Osteocyte (in vitro differentiated cells): ENCODE results near the gene MRPL36. TPM values are rescaled to one million over a fixed set of nuclear protein-coding genes. Genes with fewer than 3 reads are reported as not detected.

Experiments used
- DNase-seq: peaks from one replicate; pipeline ENCODE4 v3.0.0; 2021; ENCODE audit warnings: mixed read lengths; ENCODE audit not compliant: unreplicated experiment; ENCODE audit errors: extremely low spot score
- H3K27ac Mint-ChIP-seq: one replicate; pipeline ENCODE4 v1.8.0; 2021; ENCODE audit warnings: mild to moderate bottlenecking, mixed read lengths; ENCODE audit not compliant: unreplicated experiment
- H3K27me3 Mint-ChIP-seq: one replicate; pipeline ENCODE4 v1.8.0; 2021; ENCODE audit warnings: mixed read lengths; ENCODE audit not compliant: unreplicated experiment
- H3K36me3 Mint-ChIP-seq: one replicate; pipeline ENCODE4 v1.8.0; 2021; ENCODE audit warnings: mixed read lengths; ENCODE audit not compliant: unreplicated experiment
- H3K4me1 Mint-ChIP-seq: one replicate; pipeline ENCODE4 v1.8.0; 2021; ENCODE audit warnings: mixed read lengths; ENCODE audit not compliant: unreplicated experiment
- H3K4me3 Mint-ChIP-seq: one replicate; pipeline ENCODE4 v1.8.0; 2021; ENCODE audit warnings: mild to moderate bottlenecking, moderate library complexity, mixed read lengths; ENCODE audit not compliant: unreplicated experiment
- H3K9me3 Mint-ChIP-seq: one replicate; pipeline ENCODE4 v1.8.0; 2021; ENCODE audit warnings: mixed read lengths; ENCODE audit not compliant: unreplicated experiment
- CTCF ChIP-seq: fragments of 200-600 bp; sonication (generic); IDR thresholded peaks from 2 replicates; pipeline ENCODE4 v1.5.0; 2021; ENCODE audit warnings: antibody characterized with exemption, mild to moderate bottlenecking, moderate library complexity
- total RNA-seq: library from RNA; stranded (reverse); gene quantifications from 2 replicates; pipeline ENCODE4 v1.2.1, GENCODE V29; 2021

MRPL36 gene
- total RNA-seq, 1 donor from 2014 or later, result 44.0 TPM

DNA sequence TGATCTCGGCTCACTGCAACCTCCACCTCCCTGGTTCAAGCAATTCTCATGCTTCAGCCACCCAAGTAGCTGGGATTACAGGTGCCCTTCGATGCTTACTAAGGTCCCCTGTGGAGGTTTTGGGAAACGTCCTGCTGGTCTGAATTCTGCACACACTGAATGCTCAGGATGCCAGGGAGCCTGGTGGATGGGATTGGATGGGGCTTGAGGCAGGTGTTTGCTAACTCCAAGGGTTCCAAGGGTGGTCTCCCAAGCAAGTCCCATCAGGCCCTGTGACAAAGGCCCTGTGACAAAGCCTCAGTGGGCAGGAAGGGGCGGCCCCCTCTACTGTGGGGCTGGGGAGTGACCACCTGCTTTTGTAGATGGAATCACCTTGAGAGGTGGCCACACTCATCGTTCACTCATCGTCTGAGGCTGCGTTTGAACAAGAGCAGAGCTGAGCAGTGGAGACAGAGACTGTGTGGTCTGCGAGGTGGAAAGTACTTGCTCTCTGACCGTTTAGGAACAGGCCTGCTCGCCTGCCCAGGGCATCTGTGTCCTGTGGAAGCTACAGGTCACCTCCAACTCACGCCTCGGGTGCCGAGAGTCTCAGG, 40.2 kb downstream of the MRPL36 start:
- Mint-ChIP-seq H3K27me3 (peaks cover 6% of the 10 kb centered on the region), H3K9me3 (peaks cover 9% of the 10 kb centered on the region), H3K4me1 (peaks cover 5% of the 10 kb centered on the region), H3K4me3 (no peak overlapping the region), H3K36me3 (no peaks in the 10 kb centered on the region), H3K27ac (no peak overlapping the region)
- no peak for TF ChIP-seq CTCF
- DNase-seq, result peak; percentile 76

DNA sequence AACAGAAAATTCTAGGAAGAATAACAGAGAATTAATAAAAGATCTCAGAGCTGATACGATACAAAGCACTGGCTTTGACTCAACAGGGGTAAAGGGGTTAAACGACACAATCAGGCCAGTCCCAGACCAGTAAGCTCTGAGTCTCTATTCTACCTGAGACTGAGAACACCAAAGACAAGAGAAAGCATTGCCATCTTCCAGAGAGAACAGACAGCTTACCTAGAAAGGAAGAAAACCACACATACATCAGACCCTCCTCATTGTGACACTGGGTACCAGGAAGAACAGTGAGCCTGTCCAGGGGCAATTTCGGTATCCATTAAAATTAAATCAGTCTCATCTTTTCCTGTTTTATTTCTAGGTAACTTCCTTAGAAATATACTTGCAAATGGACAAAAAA, 41.1 kb downstream of the MRPL36 start:
- H3K9me3 Mint-ChIP-seq, result peaks cover 9% of the 10 kb centered on the region
- no peaks in the 10 kb centered on the region for H3K36me3 Mint-ChIP-seq
- no peak for TF ChIP-seq CTCF
- H3K27ac Mint-ChIP-seq, result no peak overlapping the region
- no peak for DNase-seq
- peaks cover 3% of the 10 kb centered on the region for H3K4me1 Mint-ChIP-seq
- peaks cover 4% of the 10 kb centered on the region for H3K27me3 Mint-ChIP-seq
- H3K4me3 Mint-ChIP-seq, result no peak overlapping the region

GRCh38 chr5:1757511-1757910, 42.1 kb downstream of the MRPL36 start:
- TF ChIP-seq CTCF, result no peak
- no peaks in the 10 kb centered on the region for H3K4me1 Mint-ChIP-seq
- DNase-seq, result peak; percentile 66
- no peak overlapping the region for H3K4me3 Mint-ChIP-seq
- H3K36me3 Mint-ChIP-seq, result no peaks in the 10 kb centered on the region
- peaks cover 4% of the 10 kb centered on the region for H3K27me3 Mint-ChIP-seq
- peaks cover 9% of the 10 kb centered on the region for H3K9me3 Mint-ChIP-seq
- H3K27ac Mint-ChIP-seq, result no peak overlapping the region

- TF ChIP-seq CTCF, result no peak
- Mint-ChIP-seq H3K9me3 (peaks cover 9% of the 10 kb centered on the region), H3K27me3 (no peaks in the 10 kb centered on the region), H3K27ac (no peak overlapping the region), H3K4me3 (no peak overlapping the region), H3K36me3 (no peaks in the 10 kb centered on the region), H3K4me1 (no peaks in the 10 kb centered on the region)
- no peak for DNase-seq
Measured at GRCh38 chr5:1756481-1756880, 43.2 kb downstream of the MRPL36 start.

DNA sequence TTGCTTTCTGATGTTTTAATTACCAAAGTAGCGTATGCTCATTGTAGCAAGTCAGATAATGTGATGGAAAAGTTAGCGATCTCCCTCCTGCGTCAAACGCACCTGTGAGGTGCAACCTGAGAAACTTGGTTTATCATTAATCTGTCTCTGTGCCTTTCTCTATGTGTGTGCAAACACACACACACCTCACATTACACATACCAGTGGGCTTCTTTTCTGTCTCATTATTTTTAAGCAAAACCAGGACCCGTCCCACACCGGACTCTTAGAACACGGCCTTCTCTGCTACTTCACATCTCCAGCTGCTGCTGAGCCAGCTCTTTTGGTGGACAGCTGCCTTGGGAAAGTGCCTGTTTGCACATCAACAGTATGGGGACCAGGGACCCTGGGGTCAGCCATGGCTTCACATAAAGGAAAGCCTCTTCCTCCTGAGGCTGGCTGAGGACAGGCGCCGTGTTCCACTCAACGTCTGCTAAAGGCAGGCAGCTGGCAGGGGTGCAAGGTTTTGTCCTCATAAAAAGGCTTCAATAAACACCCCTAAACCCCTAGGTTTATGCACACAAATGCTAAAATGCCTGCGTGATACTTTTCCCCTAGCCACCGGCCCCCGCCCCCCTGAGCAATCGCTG, 44.2 kb downstream of the MRPL36 start:
- no peak for TF ChIP-seq CTCF
- no peaks in the 10 kb centered on the region for H3K36me3 Mint-ChIP-seq
- H3K4me1 Mint-ChIP-seq, result no peaks in the 10 kb centered on the region
- H3K27ac Mint-ChIP-seq, result no peak overlapping the region
- no peak overlapping the region for H3K4me3 Mint-ChIP-seq
- H3K27me3 Mint-ChIP-seq, result no peaks in the 10 kb centered on the region
- peaks cover 9% of the 10 kb centered on the region for H3K9me3 Mint-ChIP-seq
- peak; percentile 60 for DNase-seq
